Measurements from ENCODE around the gene B3GNT2.
"Not testable (repeated sequence)": the region's sequence is repeated elsewhere in the genome, so short reads cannot be mapped to it uniquely, and the experiment has no call there.

Gene B3GNT2, protein sequence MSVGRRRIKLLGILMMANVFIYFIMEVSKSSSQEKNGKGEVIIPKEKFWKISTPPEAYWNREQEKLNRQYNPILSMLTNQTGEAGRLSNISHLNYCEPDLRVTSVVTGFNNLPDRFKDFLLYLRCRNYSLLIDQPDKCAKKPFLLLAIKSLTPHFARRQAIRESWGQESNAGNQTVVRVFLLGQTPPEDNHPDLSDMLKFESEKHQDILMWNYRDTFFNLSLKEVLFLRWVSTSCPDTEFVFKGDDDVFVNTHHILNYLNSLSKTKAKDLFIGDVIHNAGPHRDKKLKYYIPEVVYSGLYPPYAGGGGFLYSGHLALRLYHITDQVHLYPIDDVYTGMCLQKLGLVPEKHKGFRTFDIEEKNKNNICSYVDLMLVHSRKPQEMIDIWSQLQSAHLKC

DNA sequence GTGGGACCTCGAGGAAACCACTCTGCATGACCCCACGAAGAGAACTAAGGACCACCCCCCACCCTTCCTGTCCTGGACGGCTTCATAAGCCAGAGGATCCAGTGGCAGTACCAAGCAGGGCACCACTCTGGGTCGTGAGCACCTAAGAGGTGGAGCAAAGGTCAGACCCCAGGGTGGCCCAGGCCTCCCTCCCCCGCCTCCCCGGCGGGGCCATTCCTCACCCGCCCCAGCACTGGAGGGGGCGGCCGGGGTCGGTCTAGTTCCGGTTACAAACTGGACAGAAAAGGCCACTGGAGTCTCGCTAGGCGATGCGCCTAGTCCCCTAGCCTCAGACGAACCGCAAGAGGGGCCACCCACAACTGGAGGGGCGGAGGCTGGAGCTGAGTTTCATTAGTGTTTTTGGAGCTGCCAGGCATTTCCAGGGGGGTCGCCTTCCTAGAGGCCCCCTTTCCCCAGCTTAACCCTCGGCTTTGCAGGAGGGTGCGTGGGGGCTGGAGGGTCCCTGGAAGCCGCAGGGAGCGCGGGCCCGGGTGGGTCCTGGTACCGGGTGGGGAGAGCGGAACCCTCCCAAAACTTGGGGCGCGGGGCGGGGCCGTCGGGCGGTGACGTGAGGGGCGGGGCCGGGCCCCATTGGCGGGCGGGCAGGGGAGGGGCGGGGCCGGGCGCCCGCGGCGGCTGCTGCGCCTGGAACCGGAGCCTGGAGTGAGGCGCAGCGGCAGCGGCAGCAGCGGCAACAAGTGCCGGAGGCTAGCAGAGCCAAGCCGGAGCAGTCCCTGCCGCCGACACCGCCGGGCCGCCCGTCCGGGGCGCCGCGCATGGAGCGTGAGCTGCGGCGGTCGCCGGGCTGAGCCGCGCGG, at the start of gene B3GNT2:
Gene B3GNT2, plus strand, starts transcription at position 695 of the 857 bp plus-strand sequence. CDS start 26,106 bp downstream, outside the sequence.
- DNase-seq (ENCODE audit: low read depth in 1 of 2, low spot score in 1 of 2): peak; percentile 71

DNA sequence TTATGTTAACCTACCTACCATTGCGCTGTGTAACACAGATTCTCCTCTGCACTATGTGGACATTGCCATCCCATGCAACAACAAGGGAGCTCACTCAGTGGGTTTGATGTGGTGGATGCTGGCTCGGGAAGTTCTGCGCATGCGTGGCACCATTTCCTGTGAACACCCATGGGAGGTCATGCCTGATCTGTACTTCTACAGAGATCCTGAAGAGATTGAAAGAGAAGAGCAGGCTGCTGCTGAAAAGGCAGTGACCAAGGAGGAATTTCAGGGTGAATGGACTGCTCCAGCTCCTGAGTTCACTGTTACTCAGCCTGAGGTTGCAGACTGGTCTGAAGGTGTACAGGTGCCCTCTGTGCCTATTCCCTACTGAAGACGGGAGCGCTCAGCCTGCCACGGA, 49.1 kb upstream of the B3GNT2 start:
- DNase-seq (ENCODE audit: low read depth in 1 of 2, low spot score in 1 of 2): not testable (repeated sequence)

DNA sequence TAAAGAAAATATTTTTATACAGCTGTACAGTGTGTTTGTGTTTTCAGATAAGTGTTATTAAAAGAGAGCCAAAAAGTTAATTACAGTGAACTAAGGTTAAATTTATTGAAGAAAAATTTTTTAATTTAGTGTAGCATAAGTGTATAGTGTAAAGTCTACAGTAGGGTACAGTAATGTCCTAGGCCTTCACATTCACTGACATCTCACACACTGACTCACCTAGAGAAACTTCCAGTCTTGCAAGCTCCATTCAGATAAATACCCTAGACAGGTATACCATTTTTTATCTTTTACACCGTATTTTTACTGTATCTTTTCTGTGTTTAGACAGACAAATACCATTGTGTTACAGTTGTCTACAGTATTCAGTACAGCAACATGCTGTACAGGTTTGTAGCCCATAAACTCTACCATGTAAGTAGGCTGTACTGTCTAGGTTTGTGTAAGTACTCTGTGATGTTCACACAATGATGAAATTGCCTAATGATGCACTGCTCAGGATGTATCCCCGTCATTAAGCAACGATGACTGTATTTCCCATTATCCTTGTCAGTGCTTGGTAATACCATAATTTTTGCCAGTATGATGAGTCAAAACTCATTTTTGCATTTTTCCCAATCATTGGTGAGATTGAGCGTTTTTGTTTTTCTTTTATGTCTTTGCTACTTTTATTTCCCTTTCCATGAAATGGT, 48.2 kb upstream of the B3GNT2 start:
- no peak for DNase-seq (ENCODE audit: low read depth in 1 of 2, low spot score in 1 of 2)

DNA sequence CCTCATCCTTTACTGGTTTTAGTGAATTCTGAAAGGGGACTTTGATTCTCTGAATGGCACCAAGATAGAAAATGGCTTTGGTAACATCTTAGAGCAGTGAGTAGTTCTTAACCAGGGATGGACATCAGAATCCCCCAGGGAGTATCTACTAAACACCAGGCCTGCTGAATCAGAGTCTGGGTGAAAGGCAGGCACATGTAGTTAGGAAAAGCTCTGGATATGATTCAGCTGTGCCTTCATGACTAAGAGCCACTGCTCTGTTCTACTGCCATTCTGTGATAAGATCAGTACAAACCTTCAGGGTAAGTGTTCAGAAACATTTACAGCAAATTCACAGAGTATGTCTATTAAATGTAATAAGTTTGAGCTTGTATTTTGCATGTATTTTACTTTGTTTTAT, 46.2 kb upstream of the B3GNT2 start:
- no peak for DNase-seq (ENCODE audit: low read depth in 1 of 2, low spot score in 1 of 2)

DNA sequence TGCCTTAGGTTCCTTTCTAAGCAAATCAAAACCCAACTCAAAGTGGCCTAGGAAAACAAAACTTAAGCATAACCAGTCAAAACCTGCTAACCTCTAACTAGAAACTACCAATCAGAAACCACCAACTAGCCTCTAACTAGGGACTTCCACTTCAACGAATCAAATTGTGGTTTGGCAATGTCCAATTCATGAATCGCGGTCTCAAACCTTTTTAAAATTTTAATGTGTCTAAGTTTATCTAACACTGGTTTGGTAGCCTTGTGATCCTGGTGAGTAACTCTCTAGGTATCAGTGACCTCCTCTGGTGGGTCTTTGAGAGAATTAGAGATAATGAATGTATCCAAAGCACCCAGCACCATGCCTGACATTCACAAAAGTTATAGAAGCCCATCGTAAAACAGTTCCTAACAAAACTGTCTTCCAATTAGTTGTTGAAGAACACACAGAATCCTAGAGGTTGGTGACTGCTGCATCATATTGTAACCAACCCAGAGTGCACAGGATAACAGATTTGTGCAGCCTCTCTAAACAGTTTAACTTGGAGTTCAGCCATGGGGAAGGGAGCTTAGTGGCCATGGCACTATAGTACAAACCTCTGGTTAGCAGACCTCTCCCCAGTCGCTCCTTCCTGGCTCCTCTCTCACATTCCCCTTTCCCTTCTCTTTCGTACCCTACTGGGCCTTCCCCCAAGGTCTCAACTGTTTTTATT, 45.2 kb upstream of the B3GNT2 start:
- DNase-seq (ENCODE audit: low read depth in 1 of 2, low spot score in 1 of 2): no peak

DNA sequence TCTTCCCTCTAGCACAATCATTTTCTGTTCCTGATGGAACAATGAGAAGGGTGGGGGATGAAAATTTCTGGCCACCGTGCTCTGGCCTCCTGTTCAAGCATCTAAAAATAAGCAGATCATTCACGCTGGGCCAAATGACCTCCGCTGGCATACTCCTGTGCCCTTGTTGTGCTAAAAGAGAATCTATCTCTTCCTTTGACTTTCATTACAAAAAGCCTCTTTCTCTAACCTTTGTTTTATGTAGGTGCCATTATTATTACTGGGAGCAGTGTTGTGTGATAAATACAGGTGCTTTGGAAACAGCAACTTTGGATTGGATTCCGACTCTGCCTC, 44.6 kb upstream of the B3GNT2 start:
- DNase-seq (ENCODE audit: low read depth in 1 of 2, low spot score in 1 of 2): no peak

DNA sequence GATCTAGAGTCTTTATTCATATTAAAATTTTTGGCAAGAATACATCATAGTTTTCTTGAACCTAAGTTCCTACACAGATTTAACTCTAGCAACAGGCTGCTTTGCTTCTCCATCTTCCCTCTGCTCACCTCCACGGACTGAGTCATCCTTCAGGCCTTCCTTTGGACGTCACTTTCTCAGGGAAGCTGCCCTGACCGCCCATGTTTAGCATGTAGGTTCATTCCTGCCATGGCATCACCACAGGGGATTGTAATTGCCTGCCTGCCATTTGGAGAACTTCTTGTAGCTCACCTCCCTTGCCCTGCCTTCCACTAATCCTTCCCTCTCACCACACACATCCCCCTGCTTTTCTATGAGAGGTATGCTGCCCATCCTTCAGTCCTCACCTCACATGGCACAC, 43.9 kb upstream of the B3GNT2 start:
- DNase-seq (ENCODE audit: low read depth in 1 of 2, low spot score in 1 of 2): no peak

DNA sequence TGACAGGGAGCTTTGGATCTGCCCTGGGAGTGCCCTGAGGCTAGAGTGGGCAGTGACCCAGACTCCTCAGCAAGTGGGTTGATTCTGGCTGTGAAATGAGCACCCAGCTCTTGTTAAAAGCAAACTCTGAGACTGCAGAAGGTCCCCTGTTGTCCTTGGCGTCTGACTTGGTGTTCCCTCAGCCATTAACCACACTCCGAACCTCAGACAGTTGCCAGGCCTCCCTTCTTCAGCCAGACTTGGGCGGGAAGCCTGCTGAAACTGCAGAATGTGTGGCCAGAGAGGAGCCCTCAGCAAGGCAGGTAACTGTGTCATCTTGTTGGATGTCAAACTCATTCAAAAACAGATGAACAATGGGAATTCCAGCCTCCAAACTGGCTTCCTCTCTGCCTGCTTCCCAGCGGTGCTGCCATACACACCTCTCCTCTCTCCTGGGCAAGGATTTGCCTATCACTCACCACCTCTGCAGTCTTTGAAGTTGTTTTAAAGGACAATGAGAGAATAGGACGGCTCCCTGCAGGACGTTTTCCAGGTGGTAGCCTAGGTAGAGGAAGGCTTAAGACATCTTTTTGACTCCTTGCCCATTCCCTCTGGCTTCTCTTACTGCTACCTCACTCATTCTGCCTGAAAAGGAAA, 38.9 kb upstream of the B3GNT2 start:
- no peak for DNase-seq (ENCODE audit: low read depth in 1 of 2, low spot score in 1 of 2)

DNA sequence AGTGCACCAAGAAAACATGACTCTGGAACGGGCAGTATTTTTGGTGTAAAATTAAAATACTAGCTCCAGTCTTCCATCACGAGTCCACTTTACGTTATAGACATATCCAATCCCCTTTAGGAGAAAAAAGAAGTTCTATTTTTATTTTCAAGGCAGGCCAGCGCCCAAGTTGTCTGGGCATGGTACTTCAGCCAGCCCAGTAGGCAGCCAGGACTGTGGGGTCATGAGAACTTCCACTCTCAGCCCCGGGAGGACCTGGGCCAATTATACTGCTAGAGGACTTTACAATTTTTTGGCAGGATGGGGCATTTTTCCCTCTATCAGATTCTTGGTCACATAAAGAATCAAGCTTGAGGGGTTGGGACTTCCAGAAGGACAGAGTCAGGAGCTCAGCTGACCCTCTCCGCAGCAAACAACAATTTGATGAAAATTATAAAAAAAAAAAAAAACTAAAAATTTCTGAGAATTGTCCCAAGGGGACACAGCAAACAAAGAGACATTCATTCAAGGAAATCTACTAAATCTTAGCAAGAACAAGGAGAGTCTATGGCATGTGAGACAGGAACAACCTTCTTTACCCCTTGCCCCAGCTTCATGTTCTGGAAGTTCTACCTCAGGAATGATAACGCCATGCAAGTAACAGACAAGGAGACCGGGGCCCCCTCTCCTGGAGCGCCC, 37.3 kb upstream of the B3GNT2 start:
- no peak for DNase-seq (ENCODE audit: low read depth in 1 of 2, low spot score in 1 of 2)

DNA sequence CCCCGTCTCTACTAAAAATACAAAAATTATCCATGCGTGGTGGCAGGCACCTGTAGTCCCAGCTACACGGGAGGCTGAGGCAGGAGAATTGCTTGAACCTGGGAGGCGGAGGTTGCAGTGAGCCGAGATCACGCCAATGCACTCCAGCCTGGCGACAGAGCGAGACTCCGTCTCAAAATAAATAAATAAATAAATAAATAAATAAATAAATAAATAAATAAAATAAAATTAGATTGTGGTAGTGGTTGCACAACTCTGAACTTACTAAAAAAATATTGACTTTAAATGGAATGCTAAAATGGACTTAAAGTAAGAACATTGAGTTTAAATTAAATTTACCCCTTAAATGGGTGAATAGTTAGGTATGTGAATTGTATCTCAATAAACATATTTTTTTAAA, 35.2 kb upstream of the B3GNT2 start:
- not testable (repeated sequence) for DNase-seq (ENCODE audit: low read depth in 1 of 2, low spot score in 1 of 2)

DNA sequence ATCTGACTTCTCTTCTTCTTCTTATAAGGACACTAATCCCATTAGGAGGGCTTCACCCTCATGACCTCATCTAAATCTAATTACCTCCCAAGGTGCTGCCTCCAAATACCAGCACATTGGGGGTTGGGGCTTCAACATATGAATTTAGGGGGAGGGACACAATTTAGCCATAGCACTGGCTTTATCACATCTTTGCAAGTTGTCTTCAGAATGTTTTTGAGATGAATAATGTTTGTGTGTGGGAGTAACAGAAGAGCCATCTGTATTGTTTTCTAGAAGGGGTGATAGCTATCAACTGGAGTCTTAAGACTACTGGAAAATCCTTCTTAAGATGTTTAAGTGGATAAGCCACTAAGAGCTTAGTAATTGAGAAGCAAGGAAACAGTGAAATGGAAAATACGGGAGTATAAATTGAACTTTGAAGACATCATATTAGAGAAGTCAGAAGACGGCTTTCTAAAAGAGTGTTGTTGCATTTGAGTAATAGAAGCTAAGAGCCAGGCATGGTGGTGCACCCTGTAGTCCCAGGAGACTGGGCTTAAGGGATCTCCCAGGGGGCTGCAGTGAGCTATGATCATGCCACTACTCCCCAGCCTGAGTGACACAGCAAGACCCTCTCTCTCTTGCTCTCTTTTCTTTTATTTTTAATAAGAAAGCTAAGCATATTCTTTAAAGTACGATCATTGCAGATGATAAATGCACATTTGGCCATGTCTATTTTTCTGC, 32.6 kb upstream of the B3GNT2 start:
- no peak for DNase-seq (ENCODE audit: low read depth in 1 of 2, low spot score in 1 of 2)

DNA sequence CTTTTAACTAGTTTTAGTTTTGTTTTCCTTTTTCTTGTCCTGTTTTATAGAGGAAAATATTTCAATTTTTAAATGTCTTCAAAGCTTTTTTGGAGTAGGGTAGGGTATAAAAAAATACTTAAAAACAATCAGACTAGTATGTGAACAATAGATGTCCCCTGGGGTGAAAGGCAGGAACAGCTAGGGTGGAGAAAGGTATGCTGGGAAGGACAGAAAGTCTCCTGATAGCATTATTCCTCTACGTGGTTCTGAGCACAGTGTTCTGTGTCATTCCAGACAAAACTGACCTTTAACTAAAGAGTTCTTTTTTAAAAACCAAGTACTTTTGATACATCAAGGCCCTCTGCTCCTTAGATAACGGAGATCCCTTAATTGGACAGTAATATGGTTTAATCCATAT, 32.1 kb upstream of the B3GNT2 start:
- no peak for DNase-seq (ENCODE audit: low read depth in 1 of 2, low spot score in 1 of 2)

DNA sequence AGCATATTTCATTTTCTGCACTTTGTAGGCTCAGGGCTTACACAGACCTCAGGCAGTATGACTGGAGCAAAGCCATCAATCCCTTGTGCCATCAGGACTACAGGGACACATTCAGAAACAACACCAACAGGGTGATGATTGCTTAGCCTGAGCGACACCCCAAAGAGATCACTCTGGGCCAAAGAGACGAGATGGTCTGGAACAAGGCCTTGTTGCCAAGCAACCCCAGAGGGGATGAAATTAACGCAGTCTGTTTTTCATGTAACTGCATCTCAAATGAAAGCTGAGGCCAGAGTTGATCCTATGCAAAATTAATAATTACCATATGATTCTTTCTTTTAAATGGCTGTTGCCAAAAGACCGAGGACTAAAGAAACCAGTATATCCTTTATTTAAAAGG, 20.2 kb upstream of the B3GNT2 start:
- DNase-seq (ENCODE audit: low read depth in 1 of 2, low spot score in 1 of 2): no peak

DNA sequence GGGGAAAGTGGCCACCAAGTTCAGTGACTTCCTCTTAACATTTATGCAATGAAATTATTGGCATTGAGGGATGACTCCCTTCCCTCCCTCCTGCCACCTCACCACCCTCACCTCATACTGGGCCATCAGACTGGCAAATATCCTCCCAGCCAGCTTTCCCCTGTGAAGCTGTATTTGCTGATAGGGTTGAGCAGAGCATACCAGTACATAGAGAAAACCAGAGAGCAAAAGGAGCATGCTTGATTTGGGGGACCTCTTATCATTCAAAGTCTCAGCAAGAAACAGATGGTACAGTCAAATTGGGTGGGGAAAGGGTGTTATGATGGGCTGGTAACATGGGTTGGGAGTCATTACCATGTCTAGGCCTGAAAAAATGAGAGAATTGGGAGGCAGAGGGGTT, 19.1 kb upstream of the B3GNT2 start:
- no peak for DNase-seq (ENCODE audit: low read depth in 1 of 2, low spot score in 1 of 2)

DNA sequence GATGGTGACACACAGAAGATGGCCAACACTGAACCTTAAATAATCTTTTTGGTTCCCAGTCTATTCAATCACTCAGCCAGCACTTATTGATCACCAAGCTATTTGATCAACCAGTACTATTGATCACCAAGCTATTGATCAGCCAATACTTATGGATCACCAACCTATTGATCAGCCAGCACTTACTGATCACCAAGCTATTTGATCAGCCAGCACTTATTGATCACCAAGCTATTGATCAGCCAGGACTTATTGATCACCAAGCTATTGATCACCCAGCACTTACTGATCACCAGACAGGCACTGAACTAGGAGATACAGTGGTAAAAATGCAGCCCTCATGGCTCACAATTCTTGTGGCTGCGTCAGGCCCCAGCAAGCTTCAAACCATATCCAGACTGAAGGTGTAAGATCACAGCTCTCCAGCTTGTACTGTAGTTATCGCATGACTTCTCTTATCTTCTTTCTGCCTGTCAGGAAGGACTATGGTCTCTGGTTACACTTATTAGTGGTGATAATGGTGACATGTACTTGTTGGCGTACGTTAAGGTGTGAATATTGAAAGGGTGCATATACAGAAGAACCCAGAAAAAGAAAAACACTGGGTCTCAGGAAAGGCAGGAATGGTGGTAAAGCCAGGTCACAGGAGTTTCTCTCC, 18.4 kb upstream of the B3GNT2 start:
- DNase-seq (ENCODE audit: low read depth in 1 of 2, low spot score in 1 of 2): no peak

DNA sequence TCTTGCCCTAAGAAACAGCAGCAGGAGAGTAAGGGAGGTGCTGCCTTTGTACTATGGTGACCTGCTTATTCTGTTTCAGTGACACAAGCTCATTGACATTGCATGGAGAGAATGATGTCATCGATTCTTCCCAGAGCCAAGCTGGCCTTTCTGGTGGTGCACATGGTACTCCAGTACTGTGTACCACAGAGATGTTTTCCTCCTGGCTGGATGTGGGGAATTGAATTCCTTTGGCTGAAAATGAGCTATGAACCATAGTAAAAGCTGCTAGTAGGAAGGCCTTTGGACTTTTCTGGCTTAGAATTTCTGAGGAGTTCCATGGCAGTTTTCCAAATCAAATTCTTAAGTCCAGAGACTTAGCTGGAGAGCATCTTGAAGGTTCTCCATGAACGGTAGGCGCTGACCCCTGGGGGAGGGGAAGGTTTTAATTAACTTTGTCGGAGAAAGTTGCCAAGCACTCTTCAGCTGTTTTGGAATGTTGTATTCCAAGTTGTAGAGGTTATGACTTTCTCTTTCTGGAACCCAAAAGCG, 17.1 kb upstream of the B3GNT2 start:
- DNase-seq (ENCODE audit: low read depth in 1 of 2, low spot score in 1 of 2): no peak

DNA sequence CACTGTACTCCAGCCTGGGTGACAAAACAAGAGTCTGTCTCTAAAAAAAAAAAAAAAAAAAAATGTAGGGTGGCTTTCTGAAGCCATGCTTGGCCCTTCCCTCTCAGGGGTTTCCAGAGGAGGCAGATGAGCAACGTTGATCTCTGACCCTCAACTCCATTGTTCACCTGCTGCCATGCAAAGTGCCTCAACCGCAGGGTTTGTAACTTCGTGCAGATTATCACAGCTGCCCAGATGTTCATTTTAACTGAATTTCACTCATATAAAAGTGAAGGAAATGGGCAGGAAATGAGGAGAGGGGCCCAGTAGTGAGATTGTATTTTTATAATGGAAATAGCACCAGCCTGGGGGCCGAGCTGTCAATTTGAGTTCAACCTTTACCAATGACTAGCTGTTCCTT, 14.9 kb upstream of the B3GNT2 start:
- DNase-seq (ENCODE audit: low read depth in 1 of 2, low spot score in 1 of 2): no peak

DNA sequence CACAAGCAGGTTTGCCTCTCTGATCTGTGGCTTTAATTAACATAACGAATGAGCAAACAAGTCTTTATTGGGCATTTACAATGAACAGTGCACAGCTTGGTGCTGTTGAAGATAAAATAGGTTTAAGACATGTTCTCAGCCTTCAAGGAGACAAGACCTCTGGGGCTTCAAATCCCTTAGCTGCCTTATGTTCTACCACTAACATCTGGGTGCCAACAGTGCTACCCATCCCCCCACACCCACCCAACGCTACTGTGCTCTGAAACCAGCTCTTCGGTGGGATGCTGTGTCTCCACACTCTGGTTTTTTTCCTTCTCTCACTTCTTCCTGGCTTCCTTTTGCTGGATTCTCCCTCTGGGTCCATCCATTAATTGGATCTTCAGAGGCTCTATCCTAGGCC, 14.1 kb upstream of the B3GNT2 start:
- DNase-seq (ENCODE audit: low read depth in 1 of 2, low spot score in 1 of 2): no peak

All from activated CD4-positive, alpha-beta T cell treated with anti-CD3 and anti-CD28 coated beads, Interleukin-2, amount 50 U/mL, for 24 hours (primary cell).